Transverse colon (tissue), 4 donors: ENCODE results near the gene GLI2. TPM values are rescaled to one million over a fixed set of nuclear protein-coding genes. Genes with fewer than 3 reads are reported as not detected.

Experiments used
- DNase-seq: peaks from one replicate; pipeline ENCODE4 v3.0.0-alpha.2; 2019
- H3K27ac ChIP-seq, 4 donors: fragments of 200-600 bp; sonication (generic); 2 replicates each; pipeline ENCODE4 v1.5.1; 2016 to 2018; ENCODE audit warnings: inconsistent platforms in 4 of 4
- H3K27me3 ChIP-seq: fragments of 200-600 bp; sonication (generic); 2 replicates; pipeline ENCODE4 v1.5.1; 2017; ENCODE audit warnings: inconsistent platforms
- H3K36me3 ChIP-seq, 4 donors: fragments of 200-600 bp; sonication (generic); 2 replicates each; pipeline ENCODE4 v1.5.1; 2017 to 2019; ENCODE audit warnings: inconsistent platforms in 4 of 4
- H3K4me1 ChIP-seq, 4 donors: fragments of 200-600 bp; sonication (generic); 2 replicates each; pipeline ENCODE4 v1.5.1; 2017 to 2020; ENCODE audit warnings: inconsistent platforms in 4 of 4
- H3K4me3 ChIP-seq, 4 donors: fragments of 200-600 bp; sonication (generic); 1 replicate in 1 of 4; 2 replicates in 3 of 4; pipeline versions ENCODE4 v1.5.1 to v1.6.1; 2017 to 2019; ENCODE audit warnings: inconsistent platforms in 4 of 4
- H3K9me3 ChIP-seq, 2 donors: fragments of 200-600 bp; sonication (generic); 2 replicates each; pipeline ENCODE4 v1.5.1; 2017 to 2019; ENCODE audit warnings: inconsistent platforms in 2 of 2
- CTCF ChIP-seq, 5 experiments: fragments of 200-600 bp in 3 of 5; fragments of 450-650 bp in 2 of 5; sonication (generic) in 3 of 5; IDR thresholded peaks; 1 replicate in 2 of 5; 2 replicates in 3 of 5; pipeline ENCODE4 v1.5.1; 2016 to 2017; ENCODE audit warnings: antibody characterized with exemption in 5 of 5, inconsistent platforms in 3 of 5, mild to moderate bottlenecking in 2 of 5, moderate library complexity in 1 of 5
- EP300 ChIP-seq: sonication (generic); formaldehyde crosslinking; IDR thresholded peaks from one replicate; pipeline ENCODE4 v1.6.1; 2017; ENCODE audit warnings: antibody characterized with exemption, low read depth
- POLR2A ChIP-seq: fragments of 450-650 bp; IDR thresholded peaks from one replicate; pipeline ENCODE4 v1.6.1; 2016; ENCODE audit warnings: antibody characterized with exemption, mild to moderate bottlenecking, moderate library complexity
- POLR2AphosphoS5 ChIP-seq, 3 donors: sonication (generic); formaldehyde crosslinking; IDR thresholded peaks; one replicate each; pipeline ENCODE4 v1.6.1; 2016; ENCODE audit warnings: antibody characterized with exemption in 3 of 3
- WGBS, 2 donors: methylation state at CpG; one replicate each; pipeline ENCODE4 v1.1.5; 2018; ENCODE audit warnings: low coverage in 1 of 2; 5-methylcytosine and 5-hydroxymethylcytosine counted together
- in situ Hi-C, 4 donors: fragments of 200-750 bp; cut with MboI; loops; one replicate each; pipeline versions ENCODE4 v1.15.0 to v1.15.1; 2017; ENCODE audit warnings: low sequenced_read_pairs in 3 of 4, low pct_ligation_motif_present in 1 of 4, low pct_unique_long_range_greater_than_20kb in 1 of 4
- intact Hi-C: fragments of 100-400 bp; cut with DNase I; formaldehyde crosslinking; loops from one replicate; pipeline ENCODE4 v1.15.1; 2023; ENCODE audit warnings: low total_unique reads
- total RNA-seq, 4 donors: library from RNA; depleted of rRNA; stranded (reverse); fragments of >200 nt; gene quantifications; one replicate each; pipeline ENCODE4 v1.1.0, GENCODE V29; 2016

Gene GLI2
- total RNA-seq, 4 donors from 2014 or later, result 1.1 to 15.1 (median 4.2) TPM

DNA sequence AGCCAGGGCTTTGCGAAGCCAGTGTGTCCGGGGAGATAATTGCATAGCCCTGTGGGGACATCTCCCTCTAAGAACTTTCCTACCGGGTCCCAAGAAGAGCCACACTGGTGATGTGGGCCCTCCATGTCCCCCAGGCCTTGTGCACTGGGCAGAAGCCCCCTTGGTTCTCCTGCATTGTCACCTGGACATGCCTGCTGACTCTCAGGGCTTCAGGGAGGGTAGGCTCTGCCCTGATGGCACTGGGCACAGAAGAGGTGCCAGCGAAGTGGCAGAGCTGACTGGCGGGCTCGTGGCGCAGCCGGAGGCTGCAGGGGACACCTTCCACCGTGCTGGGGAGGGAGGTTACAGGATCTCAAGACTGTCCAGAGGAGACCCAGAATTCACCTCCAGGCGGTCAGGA lies 28.3 kb downstream of the GLI2 start:
- H3K9me3 ChIP-seq, result no peaks in the 10 kb centered on the region
- 92% methylated on average over 10 of the region's 10 CpGs; no CpG with 5 or more reads in 1 of the 2 donors for WGBS, 2 donors
- H3K27me3 ChIP-seq, result no peaks in the 10 kb centered on the region
- no peak overlapping the region for H3K4me3 ChIP-seq
- peaks cover 0 to 17% (median 12%) of the 10 kb centered on the region in 4 donors for H3K4me1 ChIP-seq
- no peaks in the 10 kb centered on the region for H3K36me3 ChIP-seq
- TF ChIP-seq POLR2AphosphoS5 (IDR thresholded peaks at IDR 0.05) (no peak), EP300 (no peak), POLR2A (no peak), CTCF (IDR thresholded peaks at IDR 0.05) (no peak)
- no peak for DNase-seq
- in situ Hi-C loops, result no loop called here
- H3K27ac ChIP-seq, result no peak overlapping the region
- intact Hi-C loops, result no loop called here

- no peak for DNase-seq
- Histone ChIP-seq H3K4me3 (no peak overlapping the region), H3K36me3 (no peaks in the 10 kb centered on the region), H3K27me3 (no peaks in the 10 kb centered on the region), H3K9me3 (no peaks in the 10 kb centered on the region), H3K4me1 (peaks cover 0 to 17% (median 11%) of the 10 kb centered on the region in 4 donors), H3K27ac (peak overlapping the region in 1 of 4 donors; percentile 83)
- in situ Hi-C loops, result no loop called here
- intact Hi-C loops, result no loop called here
- 76 to 81% methylated on average over 5 to 6 of the region's 6 CpGs for WGBS, 2 donors
- no peak for TF ChIP-seq POLR2AphosphoS5 (IDR thresholded peaks at IDR 0.05)
- TF ChIP-seq CTCF (IDR thresholded peaks at IDR 0.05), result no peak
- TF ChIP-seq POLR2A, result no peak
- TF ChIP-seq EP300, result no peak
These were observed 28.8 kb downstream of the GLI2 start for GRCh38 chr2:120764492-120764891.

DNA sequence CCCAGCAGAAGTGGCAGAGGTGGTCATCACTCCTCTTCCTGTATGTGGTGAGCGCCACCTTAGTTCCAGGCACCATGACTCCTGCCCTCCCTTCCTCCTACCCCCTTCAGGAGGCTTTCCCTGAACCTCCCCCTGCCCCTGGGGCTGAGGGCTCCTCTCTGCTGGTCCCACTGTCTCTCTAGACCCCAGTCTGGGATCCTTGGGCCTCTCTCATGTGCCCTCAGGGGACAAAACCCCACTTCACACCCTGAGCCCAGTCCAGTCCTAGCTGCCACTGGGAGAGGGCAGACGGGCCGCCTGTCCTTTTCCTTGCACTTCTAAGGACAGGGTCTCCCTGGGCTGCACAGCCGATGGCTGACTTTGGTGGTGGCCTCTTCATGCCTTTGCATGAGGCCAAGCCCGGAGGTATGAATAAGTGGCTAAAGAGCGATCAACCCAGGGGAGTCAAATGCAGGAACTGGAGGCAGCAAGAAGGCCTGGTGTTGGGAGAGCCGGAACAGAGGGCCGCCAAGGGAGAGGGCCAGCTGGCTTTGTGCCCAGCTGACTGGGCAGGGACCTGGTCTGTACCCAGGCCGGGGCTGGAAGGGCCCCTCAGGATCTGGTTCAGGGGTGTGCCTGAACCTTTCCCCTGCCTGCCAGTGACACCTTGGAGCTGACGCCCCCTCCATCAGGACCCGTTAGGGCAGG lies 29.5 kb downstream of the GLI2 start:
- in situ Hi-C loops, result no loop called here
- TF ChIP-seq CTCF (IDR thresholded peaks at IDR 0.05) (no peak), POLR2AphosphoS5 (IDR thresholded peaks at IDR 0.05) (no peak), POLR2A (no peak), EP300 (no peak)
- Histone ChIP-seq H3K27ac (peak overlapping the region; percentile 69 to 83 (median 83)), H3K9me3 (no peaks in the 10 kb centered on the region), H3K36me3 (no peaks in the 10 kb centered on the region), H3K4me3 (no peak overlapping the region), H3K4me1 (peaks cover 0 to 17% (median 11%) of the 10 kb centered on the region in 4 donors), H3K27me3 (no peaks in the 10 kb centered on the region)
- intact Hi-C loops, result no loop called here
- 81% methylated on average over 11 of the region's 11 CpGs; no CpG with 5 or more reads in 1 of the 2 donors for WGBS, 2 donors
- no peak for DNase-seq

GRCh38 chr2:120765678-120766469 lies 30.2 kb downstream of the GLI2 start:
- no peaks in the 10 kb centered on the region for H3K27me3 ChIP-seq
- H3K27ac ChIP-seq, result peak overlapping the region; percentile 69 to 83 (median 83)
- no peaks in the 10 kb centered on the region for H3K36me3 ChIP-seq
- intact Hi-C loops (no loop called here), in situ Hi-C loops (no loop called here)
- peaks cover 0 to 19% (median 11%) of the 10 kb centered on the region in 4 donors for H3K4me1 ChIP-seq
- H3K4me3 ChIP-seq, result no peak overlapping the region
- peak; percentile 67 for DNase-seq
- H3K9me3 ChIP-seq, result no peaks in the 10 kb centered on the region
- TF ChIP-seq CTCF (IDR thresholded peaks at IDR 0.05) (no peak), POLR2A (no peak), POLR2AphosphoS5 (IDR thresholded peaks at IDR 0.05) (peak; percentile 60 to 86 (median 86))
- 65 to 70% methylated on average over 2 to 26 of the region's 27 CpGs for WGBS, 2 donors
